GM21528 (cell line): Measurements from ENCODE around the gene PRR20D.
"Not testable (repeated sequence)": the region's sequence is repeated elsewhere in the genome, so short reads cannot be mapped to it uniquely, and the experiment has no call there.

Experiments
- ATAC-seq: cut with Tn5 transposase; IDR thresholded peaks from one replicate; pipeline ENCODE4 v1.9.1; 2021; ENCODE audit warnings: mild to moderate bottlenecking, moderate library complexity; ENCODE audit not compliant: unreplicated experiment, low FRiP score

Gene PRR20D

DNA sequence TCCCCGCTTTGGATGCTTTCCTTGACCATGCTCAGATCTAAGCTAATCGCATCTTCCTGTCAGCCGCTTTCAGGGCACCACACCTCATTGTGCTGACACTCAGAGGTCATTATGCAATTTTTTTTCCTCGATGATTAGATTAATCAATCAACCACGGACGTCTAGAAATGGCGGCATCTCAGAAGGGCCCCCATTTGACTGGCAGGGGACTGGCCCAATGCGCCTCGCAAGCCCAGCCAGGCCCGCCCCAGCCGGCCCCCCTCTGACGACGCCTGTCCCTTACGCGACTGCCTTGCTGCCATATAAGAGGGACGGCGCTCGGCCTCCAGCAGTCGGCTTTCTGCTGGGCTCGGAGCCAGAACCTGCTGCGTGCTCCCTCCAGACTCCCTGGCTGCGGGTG, at the start of gene PRR20D:
Gene PRR20D, plus strand, starts transcription at position 301 of the 400 bp plus-strand sequence. CDS start 387 bp downstream, outside the sequence.
- not testable (repeated sequence) for ATAC-seq

DNA sequence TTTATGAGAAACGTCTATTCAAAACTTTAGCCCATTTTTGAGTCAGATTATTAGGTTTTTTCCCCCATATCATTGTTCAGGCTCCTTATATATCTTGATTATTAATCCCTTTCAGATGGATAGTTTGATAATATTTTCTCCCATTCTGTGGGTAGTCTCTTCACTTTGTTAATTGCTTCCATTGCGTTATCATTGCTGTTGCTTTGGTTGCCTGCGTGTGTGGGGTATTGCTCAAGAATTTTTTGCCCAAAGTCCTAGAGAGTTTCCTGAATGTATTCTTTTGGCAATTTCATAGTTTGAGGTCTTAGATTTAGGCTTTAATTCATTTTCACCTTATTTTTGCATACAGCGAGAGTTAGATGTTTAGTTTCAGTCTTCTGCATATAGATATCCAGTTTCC, 45.5 kb upstream of the PRR20D start:
- no peak for ATAC-seq

DNA sequence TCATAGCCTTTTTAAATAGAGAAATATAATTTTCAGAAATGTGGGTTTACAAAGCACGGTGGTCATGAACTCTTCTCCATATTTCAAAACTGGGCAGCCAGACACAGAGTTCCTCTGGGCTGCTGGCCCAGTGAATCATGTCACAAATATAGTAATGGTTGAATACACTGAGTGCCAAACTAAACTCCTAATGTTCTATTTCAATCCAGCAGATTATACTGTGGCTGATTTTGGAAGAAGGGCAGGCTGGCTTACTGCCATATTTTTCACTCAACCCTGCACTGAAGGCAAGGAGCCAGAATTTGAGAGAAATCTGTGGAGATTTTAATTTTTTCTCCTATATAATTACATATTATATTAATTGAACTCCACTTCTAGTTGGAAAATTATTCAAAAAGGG, 36.8 kb upstream of the PRR20D start:
- no peak for ATAC-seq

DNA sequence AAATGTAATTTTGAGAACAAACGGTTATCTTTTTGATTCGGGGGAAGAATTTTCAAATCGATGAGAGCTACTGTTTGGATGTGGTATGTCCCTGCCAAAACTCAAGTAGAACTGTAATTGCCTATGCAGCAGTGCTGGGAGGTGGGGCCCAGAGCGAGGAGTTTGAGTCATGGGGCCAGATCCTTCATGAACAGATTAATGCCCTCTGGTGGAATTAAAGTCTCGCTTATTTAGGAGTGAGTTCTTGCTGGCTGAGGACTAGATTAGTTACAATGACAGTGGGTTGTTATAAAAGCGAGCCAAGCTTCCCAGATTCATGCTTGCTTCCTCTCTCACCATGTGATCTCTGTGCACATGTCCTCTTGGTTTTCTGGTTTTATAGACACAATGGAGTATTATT, 31.5 kb upstream of the PRR20D start:
- ATAC-seq = no peak

DNA sequence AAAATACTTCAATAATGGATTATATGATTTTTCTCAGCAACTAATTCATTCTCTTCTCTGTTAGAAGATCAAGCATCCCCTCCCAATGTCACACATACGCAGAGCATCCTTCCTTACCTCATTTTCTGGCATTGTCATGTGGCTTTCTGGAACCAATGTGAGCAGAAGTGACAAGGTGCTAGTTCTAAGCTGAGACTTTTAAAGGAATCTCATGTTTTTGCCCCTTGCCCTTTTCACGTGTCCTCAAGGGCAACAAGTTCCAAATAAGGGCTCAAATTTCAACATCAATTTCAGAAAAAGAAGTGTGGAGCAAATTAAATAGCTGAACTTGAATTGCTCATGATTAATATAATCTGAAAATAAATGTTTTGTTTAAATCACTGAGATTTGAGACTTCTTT, 24.3 kb upstream of the PRR20D start:
- ATAC-seq = no peak

DNA sequence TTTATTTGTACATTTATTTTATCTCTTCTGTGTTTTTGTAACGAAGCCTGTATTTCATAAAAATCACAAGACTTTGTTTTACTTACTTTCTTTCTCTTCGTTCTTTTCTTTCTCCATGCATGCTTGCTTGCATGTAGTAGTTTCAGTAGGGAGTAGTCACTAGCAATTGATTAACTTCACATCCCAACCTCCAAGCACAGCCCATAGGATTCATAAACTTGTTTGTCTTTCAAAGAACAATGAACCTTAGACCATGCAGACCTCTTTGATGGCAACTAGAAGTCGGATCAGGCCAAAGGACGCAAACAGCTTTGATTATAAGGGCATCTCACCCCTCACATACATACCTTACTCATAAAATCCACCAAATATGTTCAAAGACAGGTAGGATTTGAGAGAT, 22.8 kb upstream of the PRR20D start:
- no peak for ATAC-seq

DNA sequence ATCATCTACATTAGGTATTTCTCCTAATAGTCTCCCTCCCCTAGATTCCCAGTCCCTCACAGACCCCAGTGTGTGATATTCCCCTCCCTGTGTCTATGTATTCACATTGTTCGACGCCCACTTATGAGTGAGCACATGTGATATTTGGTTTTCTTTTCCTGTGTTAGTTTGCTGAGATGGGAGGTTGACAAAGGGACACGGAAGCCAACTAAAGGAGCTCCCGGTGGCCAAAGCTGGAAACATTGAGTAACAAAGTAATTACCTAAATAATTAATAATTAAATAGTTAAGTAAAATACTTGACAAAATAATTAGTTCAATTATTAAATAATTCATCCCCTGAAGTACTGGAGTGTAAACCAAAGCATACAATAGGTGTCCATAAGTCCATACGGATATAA, 21.4 kb upstream of the PRR20D start:
- ATAC-seq = no peak

DNA sequence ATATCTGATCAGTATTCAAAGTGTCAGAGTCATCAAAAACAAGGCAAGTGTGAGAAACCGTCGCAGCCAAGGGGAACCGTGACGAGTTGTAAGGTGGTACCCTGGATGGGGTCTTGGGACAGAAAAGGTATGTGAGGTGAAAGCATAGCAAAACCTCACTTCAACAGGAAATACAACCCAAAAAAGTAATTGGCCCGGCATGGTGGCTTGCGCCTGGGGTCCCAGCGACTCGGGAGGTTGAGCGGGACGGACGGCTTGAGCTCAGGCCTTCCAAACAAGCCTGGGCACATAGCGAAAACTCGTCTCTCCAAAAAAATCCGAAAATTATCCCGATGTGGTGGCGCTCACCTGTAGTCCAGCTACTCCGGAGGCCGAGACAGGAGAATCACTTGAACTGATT, 20.7 kb upstream of the PRR20D start:
- not testable (repeated sequence) for ATAC-seq

DNA sequence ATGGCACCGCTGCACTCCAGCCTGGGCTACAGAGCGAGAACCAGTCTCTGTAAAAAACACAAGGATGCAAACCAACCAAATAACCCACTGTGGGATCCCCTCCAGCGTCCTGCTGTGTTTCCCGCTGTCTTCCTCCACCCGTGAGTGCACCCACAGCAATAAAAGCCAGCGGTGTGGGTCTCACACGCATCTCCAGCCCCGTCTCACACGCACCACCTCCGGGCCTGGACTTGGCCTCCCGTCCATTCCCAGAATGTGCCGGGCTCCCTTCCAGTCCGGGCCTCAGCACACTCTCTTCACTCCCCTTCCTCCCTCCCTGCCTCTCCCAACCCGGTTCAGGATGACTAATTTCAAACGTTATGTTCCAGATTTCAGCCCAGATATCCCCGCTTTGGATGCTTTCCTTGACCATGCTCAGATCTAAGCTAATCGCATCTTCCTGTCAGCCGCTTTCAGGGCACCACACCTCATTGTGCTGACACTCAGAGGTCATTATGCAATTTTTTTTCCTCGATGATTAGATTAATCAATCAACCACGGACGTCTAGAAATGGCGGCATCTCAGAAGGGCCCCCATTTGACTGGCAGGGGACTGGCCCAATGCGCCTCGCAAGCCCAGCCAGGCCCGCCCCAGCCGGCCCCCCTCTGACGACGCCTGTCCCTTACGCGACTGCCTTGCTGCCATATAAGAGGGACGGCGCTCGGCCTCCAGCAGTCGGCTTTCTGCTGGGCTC, 20.0 kb upstream of the PRR20D start, which contains the start of gene PRR20A:
Gene PRR20A, plus strand, starts transcription at position 684 of the 734 bp plus-strand sequence. CDS start 387 bp downstream, outside the sequence.
- not testable (repeated sequence) for ATAC-seq

DNA sequence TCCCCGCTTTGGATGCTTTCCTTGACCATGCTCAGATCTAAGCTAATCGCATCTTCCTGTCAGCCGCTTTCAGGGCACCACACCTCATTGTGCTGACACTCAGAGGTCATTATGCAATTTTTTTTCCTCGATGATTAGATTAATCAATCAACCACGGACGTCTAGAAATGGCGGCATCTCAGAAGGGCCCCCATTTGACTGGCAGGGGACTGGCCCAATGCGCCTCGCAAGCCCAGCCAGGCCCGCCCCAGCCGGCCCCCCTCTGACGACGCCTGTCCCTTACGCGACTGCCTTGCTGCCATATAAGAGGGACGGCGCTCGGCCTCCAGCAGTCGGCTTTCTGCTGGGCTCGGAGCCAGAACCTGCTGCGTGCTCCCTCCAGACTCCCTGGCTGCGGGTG, 13.2 kb upstream of the PRR20D start, which contains the start of gene PRR20B:
Gene PRR20B, plus strand, starts transcription at position 301 of the 400 bp plus-strand sequence. CDS start 387 bp downstream, outside the sequence.
- ATAC-seq = not testable (repeated sequence)

DNA sequence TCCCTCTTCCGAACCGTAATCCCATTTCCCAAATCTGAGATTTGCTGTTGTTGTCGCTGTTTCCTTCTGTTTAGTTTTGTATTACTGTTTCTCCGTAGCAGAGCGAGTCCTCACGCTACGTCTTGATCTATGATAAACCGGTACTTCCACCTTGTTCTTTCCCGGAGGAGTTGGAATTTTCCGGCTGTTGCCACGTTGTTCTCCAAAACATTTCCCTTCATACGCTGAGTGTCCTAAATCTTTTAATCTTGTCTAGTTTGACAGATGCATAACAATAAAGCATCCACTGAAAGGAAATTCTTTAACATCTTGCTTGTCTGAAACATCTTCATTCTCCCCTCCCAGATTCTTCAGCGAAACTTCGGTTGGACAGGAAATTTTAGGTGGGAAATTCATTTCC, 12.3 kb upstream of the PRR20D start:
- ATAC-seq = not testable (repeated sequence)

DNA sequence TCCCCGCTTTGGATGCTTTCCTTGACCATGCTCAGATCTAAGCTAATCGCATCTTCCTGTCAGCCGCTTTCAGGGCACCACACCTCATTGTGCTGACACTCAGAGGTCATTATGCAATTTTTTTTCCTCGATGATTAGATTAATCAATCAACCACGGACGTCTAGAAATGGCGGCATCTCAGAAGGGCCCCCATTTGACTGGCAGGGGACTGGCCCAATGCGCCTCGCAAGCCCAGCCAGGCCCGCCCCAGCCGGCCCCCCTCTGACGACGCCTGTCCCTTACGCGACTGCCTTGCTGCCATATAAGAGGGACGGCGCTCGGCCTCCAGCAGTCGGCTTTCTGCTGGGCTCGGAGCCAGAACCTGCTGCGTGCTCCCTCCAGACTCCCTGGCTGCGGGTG, 6.7 kb upstream of the PRR20D start, which contains the start of gene PRR20C:
Gene PRR20C, plus strand, starts transcription at position 301 of the 400 bp plus-strand sequence. CDS start 387 bp downstream, outside the sequence.
- not testable (repeated sequence) for ATAC-seq

DNA sequence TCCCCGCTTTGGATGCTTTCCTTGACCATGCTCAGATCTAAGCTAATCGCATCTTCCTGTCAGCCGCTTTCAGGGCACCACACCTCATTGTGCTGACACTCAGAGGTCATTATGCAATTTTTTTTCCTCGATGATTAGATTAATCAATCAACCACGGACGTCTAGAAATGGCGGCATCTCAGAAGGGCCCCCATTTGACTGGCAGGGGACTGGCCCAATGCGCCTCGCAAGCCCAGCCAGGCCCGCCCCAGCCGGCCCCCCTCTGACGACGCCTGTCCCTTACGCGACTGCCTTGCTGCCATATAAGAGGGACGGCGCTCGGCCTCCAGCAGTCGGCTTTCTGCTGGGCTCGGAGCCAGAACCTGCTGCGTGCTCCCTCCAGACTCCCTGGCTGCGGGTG, 6.5 kb downstream of the PRR20D start, which contains the start of gene PRR20E:
Gene PRR20E, plus strand, starts transcription at position 301 of the 400 bp plus-strand sequence. CDS start 387 bp downstream, outside the sequence.
- ATAC-seq = not testable (repeated sequence)

DNA sequence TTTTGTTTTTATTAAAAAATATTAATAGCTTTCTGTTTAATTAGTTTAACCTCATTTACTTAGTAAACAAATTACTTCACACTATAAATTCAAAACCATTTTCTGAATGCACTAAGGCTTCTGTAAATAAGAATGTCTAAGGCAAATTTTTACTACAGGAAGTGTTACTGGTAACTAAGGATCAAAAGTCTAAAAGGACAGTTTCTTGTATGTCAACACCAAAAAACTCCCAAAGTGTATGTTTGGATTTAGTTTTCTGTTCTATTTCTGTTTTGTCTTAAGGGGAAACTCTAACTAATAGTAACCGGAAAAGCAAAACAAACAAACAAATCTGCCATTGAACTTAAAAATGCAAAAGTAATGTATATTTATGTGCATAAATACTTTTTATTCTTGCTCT, 31.2 kb downstream of the PRR20D start:
- no peak for ATAC-seq

DNA sequence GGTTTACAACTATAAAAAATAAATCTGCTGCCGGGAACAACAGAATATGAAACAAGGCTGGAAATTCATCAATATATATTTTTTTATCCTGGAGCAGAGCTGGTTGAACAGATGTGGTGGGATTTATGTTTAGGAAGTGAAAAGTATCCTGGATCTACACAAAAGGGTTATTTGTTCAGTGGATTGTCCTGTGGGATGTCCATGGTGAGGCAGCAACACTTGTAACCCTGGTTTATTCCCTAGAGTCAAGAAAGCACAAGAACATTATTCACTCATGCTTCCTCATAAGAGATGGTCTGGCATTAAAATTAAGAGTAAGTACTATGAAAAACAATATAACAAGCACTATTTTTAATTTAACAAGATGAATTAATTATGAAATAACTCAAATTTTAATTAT, 52.6 kb downstream of the PRR20D start:
- ATAC-seq = no peak
